Hair follicular keratinocyte (primary cell): Measurements from ENCODE around the gene TRIM47. TPM values are rescaled to one million over a fixed set of nuclear protein-coding genes. Genes with fewer than 3 reads are reported as not detected.

ENCODE experiments used
- total RNA-seq: library from RNA; depleted of rRNA; stranded (reverse); fragments of >200 nt; gene quantifications from 2 replicates; pipeline ENCODE4 v1.2.3, GENCODE V29; 2015

TRIM47 gene
- total RNA-seq: 40.9 and 68.3 TPM in 2 replicates

GRCh38 chr17:75878174-75878998, at the start of gene TRIM47:
Gene TRIM47, minus strand, starts transcription at chr17:75878581. Its CDS starts 33 bp downstream, at chr17:75878548.

DNA sequence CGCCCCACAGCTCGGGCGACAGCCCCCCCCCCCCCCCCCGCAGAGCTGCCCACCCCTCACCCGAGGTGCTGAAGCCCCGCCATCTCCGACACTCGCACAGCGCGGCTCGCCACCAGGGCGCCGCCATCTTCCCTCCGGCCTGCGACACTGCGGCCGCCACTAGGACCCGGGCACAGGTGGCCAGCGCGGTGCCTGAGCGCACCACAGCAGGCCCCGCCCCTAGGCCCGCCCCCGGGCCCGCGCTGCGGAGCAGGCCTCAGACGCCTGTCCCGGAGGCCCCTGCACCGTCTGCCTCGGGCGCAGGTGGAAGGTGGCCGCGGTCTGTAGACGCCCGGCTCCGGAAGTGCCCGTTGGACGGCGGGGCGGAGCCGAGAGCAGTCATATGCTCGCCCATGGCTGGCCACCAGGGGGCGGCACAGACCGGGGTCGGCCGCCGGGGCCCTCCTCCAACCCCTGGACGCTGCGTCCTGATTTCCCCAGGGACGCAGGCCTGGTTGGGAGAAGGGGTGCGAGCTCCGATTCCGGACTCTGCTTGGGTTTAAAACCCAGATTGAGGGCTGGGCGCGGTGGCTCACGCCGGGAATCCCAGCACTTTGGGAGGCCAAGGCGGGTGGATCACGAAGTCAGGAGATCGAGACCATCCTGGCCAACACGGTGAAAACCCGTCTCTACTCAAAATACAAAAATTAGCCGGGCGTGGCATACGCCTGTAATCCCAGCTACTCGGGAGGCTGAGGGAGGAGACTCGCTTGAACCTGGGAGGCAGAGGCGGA, 26.6 kb upstream of the TRIM47 start, which contains the start of gene MRPL38:
MRPL38 (minus strand) TSS at position 136 of the 773 bp plus-strand sequence; CDS start at position 127, 9 bp downstream.

GRCh38 chr17:75896415-75897159, 18.2 kb upstream of the TRIM47 start, which contains the start of gene TRIM65:
Gene TRIM65, minus strand, starts transcription at chr17:75896951. Its CDS starts 14 bp downstream, at chr17:75896937.

GRCh38 chr17:75855310-75856061, 22.9 kb downstream of the TRIM47 start, which contains the start of gene WBP2:
Gene WBP2, minus strand, starts transcription at chr17:75855335. Its CDS starts 38 bp downstream, at chr17:75855297.

GRCh38 chr17:75843577-75844529, 34.5 kb downstream of the TRIM47 start, which contains the start of gene UNC13D:
Gene UNC13D, minus strand, starts transcription at chr17:75844404. Its CDS starts 67 bp downstream, at chr17:75844337.

Other genes with a start within 250 kb of the TRIM47 start
- not detected in 2 replicates for gene SMIM5, start 245.1 kb downstream of the TRIM47 start, total RNA-seq
- gene RECQL5, start 211.4 kb downstream of the TRIM47 start, total RNA-seq: 13.2 and 17.3 TPM in 2 replicates
- 50.4 and 65.7 TPM in 2 replicates for gene SAP30BP, start 211.2 kb downstream of the TRIM47 start, total RNA-seq
- gene ITGB4, start 157.1 kb downstream of the TRIM47 start, total RNA-seq: 1,334 and 1,928 TPM in 2 replicates
- 11.1 TPM in 2 replicates for gene GALK1, start 113.4 kb downstream of the TRIM47 start, total RNA-seq
- 12.9 and 21.5 TPM in 2 replicates for gene UNK, start 93.8 kb downstream of the TRIM47 start, total RNA-seq
- gene UNC13D, start 34.2 kb downstream of the TRIM47 start, total RNA-seq: 0.87 and 1.2 TPM in 2 replicates
- gene WBP2, start 23.2 kb downstream of the TRIM47 start, total RNA-seq: 43.7 and 62.4 TPM in 2 replicates
- 14.9 and 17.5 TPM in 2 replicates for gene TRIM65, start 18.4 kb upstream of the TRIM47 start, total RNA-seq
- gene MRPL38, start 26.3 kb upstream of the TRIM47 start, total RNA-seq: 29.7 and 35.8 TPM in 2 replicates
- gene FBF1, start 62.5 kb upstream of the TRIM47 start, total RNA-seq: 10.8 and 12.0 TPM in 2 replicates
- 17.2 and 20.6 TPM in 2 replicates for gene ACOX1, start 100.6 kb upstream of the TRIM47 start, total RNA-seq
- gene TEN1, start 100.7 kb upstream of the TRIM47 start, total RNA-seq: 13.4 and 17.1 TPM in 2 replicates
- 0.16 and 1.3 TPM in 2 replicates for gene CDK3, start 122.3 kb upstream of the TRIM47 start, total RNA-seq
- 14.2 and 19.4 TPM in 2 replicates for gene EVPL, start 148.7 kb upstream of the TRIM47 start, total RNA-seq
- 33.6 and 38.8 TPM in 2 replicates for gene SRP68, start 193.9 kb upstream of the TRIM47 start, total RNA-seq
- gene GALR2, start 196.2 kb upstream of the TRIM47 start, total RNA-seq: 0.42 TPM in 1 of 2 replicates, not detected in the other
- gene ZACN, start 200.6 kb upstream of the TRIM47 start, total RNA-seq: not detected in 2 replicates
- 45.4 and 52.4 TPM in 2 replicates for gene EXOC7, start 225.2 kb upstream of the TRIM47 start, total RNA-seq